Breast epithelium (tissue), 3 donors: ENCODE results near the gene STX12.

Source experiments
- CTCF ChIP-seq, 3 donors: fragments of 450-650 bp; IDR thresholded peaks; one replicate each; pipeline ENCODE4 v1.5.1; 2016 to 2017; ENCODE audit warnings: antibody characterized with exemption in 3 of 3, mild to moderate bottlenecking in 3 of 3, moderate library complexity in 3 of 3
- POLR2A ChIP-seq: fragments of 450-650 bp; IDR thresholded peaks from one replicate; pipeline ENCODE4 v1.6.1; 2016; ENCODE audit warnings: antibody characterized with exemption, mild to moderate bottlenecking, moderate library complexity

GRCh38 chr1:27869719-27870085 lies 96.7 kb downstream of the STX12 start:
- TF ChIP-seq CTCF (IDR thresholded peaks at IDR 0.05): no peak
- no peak for TF ChIP-seq POLR2A
